Measurements from ENCODE around the gene UCKL1.

The UCKL1 gene

DNA sequence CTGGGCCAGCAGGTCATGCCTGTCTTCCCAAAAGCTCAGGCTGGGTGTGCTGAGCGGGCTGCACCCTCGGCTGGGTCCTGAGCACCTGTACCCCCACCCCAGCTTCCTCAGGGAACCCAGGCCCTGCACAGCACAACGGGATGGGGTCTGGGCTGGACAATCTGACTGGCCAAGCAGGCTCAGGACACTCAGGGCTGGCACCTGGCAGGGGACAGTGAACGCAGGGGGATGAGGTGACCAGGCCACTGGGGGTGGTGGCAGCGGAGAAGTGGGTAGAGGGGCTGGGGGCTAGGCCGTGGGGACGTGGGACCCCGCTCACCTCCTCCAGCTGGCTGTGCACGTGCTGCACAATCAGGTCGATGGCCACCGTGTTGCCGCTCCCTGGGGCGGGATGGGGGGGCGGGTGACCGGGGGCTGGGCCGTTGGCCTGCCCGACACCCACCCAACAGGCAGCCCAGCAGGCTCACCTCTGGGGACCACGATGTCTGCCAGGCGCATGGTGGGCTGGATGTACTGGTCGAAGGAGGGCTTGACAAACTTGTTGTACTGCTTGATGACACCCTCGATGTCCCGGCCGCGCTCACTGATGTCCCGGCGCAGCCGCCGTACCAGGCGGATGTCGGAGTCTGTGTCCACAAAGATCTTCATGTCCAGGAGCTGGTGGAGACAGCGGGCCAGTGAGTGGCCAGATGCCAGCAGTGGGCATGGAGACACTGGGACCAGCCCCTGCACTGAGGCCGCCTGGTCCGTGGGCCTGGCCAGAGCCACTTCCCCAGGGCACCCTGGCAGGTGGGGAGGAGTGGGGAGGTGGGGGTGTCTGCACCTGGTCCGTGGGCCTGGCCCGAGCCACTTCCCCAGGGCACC, 11.9 kb downstream of the UCKL1 start:
- no peaks in the 10 kb centered on the region for H3K27me3 ChIP-seq (ENCODE audit: control insufficient read depth, insufficient read depth, low read length)
- H3K4me3 ChIP-seq (ENCODE audit: low read depth, low read length), result no peak overlapping the region
- no peaks in the 10 kb centered on the region for H3K9me3 ChIP-seq (ENCODE audit: control insufficient read depth, insufficient read depth, low read length)
- H3K4me1 ChIP-seq (ENCODE audit: control insufficient read depth, insufficient read depth, low read length), result peaks cover 5% of the 10 kb centered on the region
- no peak overlapping the region for H3K9ac ChIP-seq (ENCODE audit: low read depth, low read length)
- peaks cover 32% of the 10 kb centered on the region for H3K36me3 ChIP-seq (ENCODE audit: control insufficient read depth, insufficient read depth, low read length)

GRCh38 chr20:63943808-63944077, 12.5 kb downstream of the UCKL1 start:
- H3K4me3 ChIP-seq (ENCODE audit: low read depth, low read length), result no peak overlapping the region
- no peaks in the 10 kb centered on the region for H3K27me3 ChIP-seq (ENCODE audit: control insufficient read depth, insufficient read depth, low read length)
- H3K9me3 ChIP-seq (ENCODE audit: control insufficient read depth, insufficient read depth, low read length), result no peaks in the 10 kb centered on the region
- no peak overlapping the region for H3K9ac ChIP-seq (ENCODE audit: low read depth, low read length)
- peaks cover 2% of the 10 kb centered on the region for H3K4me1 ChIP-seq (ENCODE audit: control insufficient read depth, insufficient read depth, low read length)
- H3K36me3 ChIP-seq (ENCODE audit: control insufficient read depth, insufficient read depth, low read length), result peaks cover 32% of the 10 kb centered on the region

DNA sequence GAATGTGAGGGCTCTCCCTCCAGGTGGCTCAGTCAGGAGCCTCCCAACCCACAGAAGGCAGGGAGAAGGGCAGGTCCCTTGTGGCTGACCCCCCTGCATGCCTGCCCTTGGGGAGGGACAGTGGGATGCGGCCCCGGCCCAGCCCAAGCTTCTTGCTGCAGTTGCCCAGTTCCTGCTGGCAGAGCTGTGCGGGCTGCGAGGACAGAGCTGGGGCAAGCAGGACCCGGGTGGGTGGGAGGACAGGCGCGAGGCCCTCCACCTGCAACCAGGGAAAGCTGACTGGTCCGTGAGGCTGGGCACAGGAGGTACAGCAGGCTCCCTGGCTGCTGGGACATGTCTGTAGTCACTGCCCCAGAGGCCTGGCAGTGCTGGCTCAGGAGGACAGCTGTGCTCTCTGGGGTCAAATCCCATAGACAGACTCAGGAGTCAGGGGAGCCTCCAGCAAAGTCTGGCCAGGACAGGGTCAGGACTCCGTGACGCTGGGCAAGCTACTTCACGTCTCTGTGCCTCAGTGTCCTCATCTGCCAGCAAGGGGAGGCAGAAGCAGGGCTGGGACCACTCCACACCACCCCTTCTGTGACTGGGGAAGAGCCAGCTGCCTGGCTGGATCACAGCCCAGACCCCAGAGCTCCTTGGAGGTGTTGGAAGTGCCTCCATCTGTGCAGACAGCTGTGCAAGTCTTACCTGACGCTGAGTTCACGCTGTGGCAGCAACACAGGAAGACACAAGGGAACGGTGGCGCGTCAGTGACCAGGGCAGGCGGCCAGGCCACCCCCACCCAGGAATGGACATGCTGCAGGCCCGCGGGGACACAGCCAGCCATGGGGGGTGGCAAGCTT, 13.0 kb downstream of the UCKL1 start:
- Histone ChIP-seq H3K4me3 (ENCODE audit: low read depth, low read length) (no peak overlapping the region), H3K9ac (ENCODE audit: low read depth, low read length) (no peak overlapping the region), H3K27me3 (ENCODE audit: control insufficient read depth, insufficient read depth, low read length) (no peaks in the 10 kb centered on the region), H3K4me1 (ENCODE audit: control insufficient read depth, insufficient read depth, low read length) (no peaks in the 10 kb centered on the region), H3K36me3 (ENCODE audit: control insufficient read depth, insufficient read depth, low read length) (peaks cover 32% of the 10 kb centered on the region), H3K9me3 (ENCODE audit: control insufficient read depth, insufficient read depth, low read length) (no peaks in the 10 kb centered on the region)

DNA sequence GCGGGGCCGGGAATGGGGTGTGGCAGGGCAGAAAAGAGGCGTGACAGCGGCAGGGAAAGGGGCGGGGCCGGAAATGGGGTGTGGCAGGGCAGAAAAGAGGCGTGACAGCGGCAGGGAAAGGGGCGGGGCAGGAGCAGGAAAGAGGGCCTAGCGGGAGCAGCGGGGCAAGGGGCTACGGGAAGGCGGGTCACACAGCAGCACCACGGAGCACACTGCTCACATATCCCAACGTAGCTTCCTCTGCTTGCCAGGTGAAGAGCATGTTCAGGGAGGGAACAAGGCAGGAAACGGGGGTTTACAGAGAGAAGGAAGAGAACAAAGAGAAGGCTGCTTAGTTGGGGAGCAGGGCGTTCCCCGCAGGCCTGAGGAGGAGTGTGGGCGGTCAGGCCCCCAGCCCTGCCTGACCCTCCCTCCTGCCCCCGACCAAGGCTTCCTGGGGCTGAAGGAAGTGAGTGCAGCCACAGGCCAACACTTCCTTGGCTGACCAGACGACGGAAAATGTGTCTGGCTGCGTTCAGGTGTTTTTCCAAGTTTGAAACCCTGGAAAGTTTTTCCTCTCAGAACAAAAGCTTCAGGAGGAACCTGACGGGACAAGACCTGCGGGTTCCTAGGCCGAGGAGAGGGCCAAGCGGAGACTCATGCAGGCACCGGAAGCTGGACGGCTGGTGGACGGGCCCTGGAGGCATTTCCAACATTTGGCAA, 13.8 kb downstream of the UCKL1 start:
- H3K4me1 ChIP-seq (ENCODE audit: control insufficient read depth, insufficient read depth, low read length), result no peaks in the 10 kb centered on the region
- peak overlapping the region; percentile 14 for H3K4me3 ChIP-seq (ENCODE audit: low read depth, low read length)
- H3K9ac ChIP-seq (ENCODE audit: low read depth, low read length), result peak overlapping the region; percentile 1
- H3K36me3 ChIP-seq (ENCODE audit: control insufficient read depth, insufficient read depth, low read length), result peaks cover 32% of the 10 kb centered on the region
- H3K27me3 ChIP-seq (ENCODE audit: control insufficient read depth, insufficient read depth, low read length), result no peaks in the 10 kb centered on the region
- no peaks in the 10 kb centered on the region for H3K9me3 ChIP-seq (ENCODE audit: control insufficient read depth, insufficient read depth, low read length)

GRCh38 chr20:63941282-63942081, 14.7 kb downstream of the UCKL1 start:
- no peaks in the 10 kb centered on the region for H3K9me3 ChIP-seq (ENCODE audit: control insufficient read depth, insufficient read depth, low read length)
- peaks cover 32% of the 10 kb centered on the region for H3K36me3 ChIP-seq (ENCODE audit: control insufficient read depth, insufficient read depth, low read length)
- no peaks in the 10 kb centered on the region for H3K27me3 ChIP-seq (ENCODE audit: control insufficient read depth, insufficient read depth, low read length)
- no peaks in the 10 kb centered on the region for H3K4me1 ChIP-seq (ENCODE audit: control insufficient read depth, insufficient read depth, low read length)
- no peak overlapping the region for H3K9ac ChIP-seq (ENCODE audit: low read depth, low read length)
- H3K4me3 ChIP-seq (ENCODE audit: low read depth, low read length), result peak overlapping the region; percentile 75

DNA sequence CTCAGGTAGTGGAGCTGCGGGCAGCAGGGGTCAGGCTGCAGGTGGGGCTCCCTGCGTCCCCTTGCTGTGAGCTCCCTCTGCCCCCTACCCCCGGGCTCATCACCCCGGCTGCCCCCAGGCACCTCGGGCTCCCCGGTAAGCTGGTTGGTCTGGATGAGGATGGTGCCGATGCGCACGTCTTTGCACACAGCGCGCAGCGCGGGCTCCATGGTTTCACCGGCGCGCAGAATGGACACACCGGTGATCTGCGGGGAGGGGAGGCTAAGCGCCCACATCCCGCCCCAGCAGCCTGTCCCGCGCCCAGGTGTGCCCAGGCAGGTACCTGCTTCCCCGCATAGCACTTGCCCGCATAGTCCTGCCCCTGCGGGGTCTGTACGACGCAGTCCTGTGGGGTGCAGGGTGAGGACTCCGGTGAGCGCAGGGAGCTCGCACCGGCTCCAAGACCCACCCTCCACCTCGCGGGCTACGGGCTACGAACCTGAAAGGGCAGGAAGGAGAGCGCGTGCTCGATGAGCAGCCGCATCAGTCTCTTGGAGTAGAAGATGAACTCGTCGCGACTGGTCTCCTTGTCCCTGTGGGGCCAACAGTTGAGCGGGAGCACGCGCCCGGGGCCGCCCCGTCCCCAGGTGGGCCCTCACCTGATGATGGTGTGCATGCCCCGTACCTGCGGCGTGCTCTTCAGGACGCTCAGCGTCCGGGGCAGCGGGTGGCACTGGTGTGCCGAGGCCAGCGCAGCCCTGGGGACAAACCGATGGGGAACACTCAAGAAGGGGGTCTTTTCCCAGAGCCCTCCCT, 15.5 kb downstream of the UCKL1 start:
- Histone ChIP-seq H3K36me3 (ENCODE audit: control insufficient read depth, insufficient read depth, low read length) (peaks cover 34% of the 10 kb centered on the region), H3K9me3 (ENCODE audit: control insufficient read depth, insufficient read depth, low read length) (no peaks in the 10 kb centered on the region), H3K4me1 (ENCODE audit: control insufficient read depth, insufficient read depth, low read length) (no peaks in the 10 kb centered on the region), H3K9ac (ENCODE audit: low read depth, low read length) (peak overlapping the region; percentile 60), H3K4me3 (ENCODE audit: low read depth, low read length) (peak overlapping the region; percentile 75), H3K27me3 (ENCODE audit: control insufficient read depth, insufficient read depth, low read length) (no peaks in the 10 kb centered on the region)

GRCh38 chr20:63940071-63940471, 16.1 kb downstream of the UCKL1 start:
- Histone ChIP-seq H3K9me3 (ENCODE audit: control insufficient read depth, insufficient read depth, low read length) (no peaks in the 10 kb centered on the region), H3K27me3 (ENCODE audit: control insufficient read depth, insufficient read depth, low read length) (no peaks in the 10 kb centered on the region), H3K9ac (ENCODE audit: low read depth, low read length) (peak overlapping the region; percentile 60), H3K36me3 (ENCODE audit: control insufficient read depth, insufficient read depth, low read length) (peaks cover 29% of the 10 kb centered on the region), H3K4me3 (ENCODE audit: low read depth, low read length) (peak overlapping the region; percentile 75), H3K4me1 (ENCODE audit: control insufficient read depth, insufficient read depth, low read length) (no peaks in the 10 kb centered on the region)

- H3K27me3 ChIP-seq (ENCODE audit: control insufficient read depth, insufficient read depth, low read length), result no peaks in the 10 kb centered on the region
- peaks cover 22% of the 10 kb centered on the region for H3K36me3 ChIP-seq (ENCODE audit: control insufficient read depth, insufficient read depth, low read length)
- H3K9me3 ChIP-seq (ENCODE audit: control insufficient read depth, insufficient read depth, low read length), result no peaks in the 10 kb centered on the region
- peak overlapping the region; percentile 81 for H3K9ac ChIP-seq (ENCODE audit: low read depth, low read length)
- no peaks in the 10 kb centered on the region for H3K4me1 ChIP-seq (ENCODE audit: control insufficient read depth, insufficient read depth, low read length)
- peak overlapping the region; percentile 87 for H3K4me3 ChIP-seq (ENCODE audit: low read depth, low read length)
Measured at GRCh38 chr20:63939061-63939935, 16.9 kb downstream of the UCKL1 start.

DNA sequence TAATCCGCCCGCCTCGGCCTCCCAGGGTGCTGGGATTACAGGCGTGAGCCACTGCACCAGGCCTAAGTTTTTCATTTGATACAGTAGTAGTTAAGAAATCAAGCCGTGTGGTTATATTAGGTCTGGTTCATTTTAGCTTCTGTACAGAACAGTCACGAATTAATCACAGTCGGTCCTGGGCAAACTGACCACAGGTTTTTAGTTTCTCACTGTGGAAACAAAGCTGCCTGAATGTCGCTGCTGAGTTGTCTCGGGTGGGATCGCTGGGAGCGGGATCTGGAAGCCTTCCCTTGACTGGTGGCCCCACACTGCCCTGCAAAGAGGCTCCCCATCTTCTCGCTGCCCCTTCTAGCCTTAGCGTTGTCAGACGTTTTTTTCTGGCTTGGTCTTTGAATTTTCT, 18.6 kb downstream of the UCKL1 start:
- Histone ChIP-seq H3K36me3 (ENCODE audit: control insufficient read depth, insufficient read depth, low read length) (peaks cover 6% of the 10 kb centered on the region), H3K27me3 (ENCODE audit: control insufficient read depth, insufficient read depth, low read length) (no peaks in the 10 kb centered on the region)

GRCh38 chr20:63935447-63935846, 20.8 kb downstream of the UCKL1 start:
- Histone ChIP-seq H3K9me3 (ENCODE audit: control insufficient read depth, insufficient read depth, low read length) (no peaks in the 10 kb centered on the region), H3K9ac (ENCODE audit: low read depth, low read length) (no peak overlapping the region), H3K27me3 (ENCODE audit: control insufficient read depth, insufficient read depth, low read length) (no peaks in the 10 kb centered on the region), H3K36me3 (ENCODE audit: control insufficient read depth, insufficient read depth, low read length) (peaks cover 25% of the 10 kb centered on the region), H3K4me3 (ENCODE audit: low read depth, low read length) (no peak overlapping the region), H3K4me1 (ENCODE audit: control insufficient read depth, insufficient read depth, low read length) (no peaks in the 10 kb centered on the region)

More for the DNA sequence above, 18.6 kb downstream of the UCKL1 start:
- no peaks in the 10 kb centered on the region for H3K9me3 ChIP-seq (ENCODE audit: control insufficient read depth, insufficient read depth, low read length)
- H3K4me3 ChIP-seq (ENCODE audit: low read depth, low read length), result no peak overlapping the region
- H3K4me1 ChIP-seq (ENCODE audit: control insufficient read depth, insufficient read depth, low read length), result no peaks in the 10 kb centered on the region
- no peak overlapping the region for H3K9ac ChIP-seq (ENCODE audit: low read depth, low read length)
